Endometrium (tissue), 2 donors: ENCODE data around the gene SASS6.

Experiments used
- FAIRE-seq: peaks from 2 replicates; lab custom pipeline; 2012; peaks lifted over from hg19 to GRCh38; lab: Jason Lieb, UNC
- donor health status: control.
- donor health status: control.

Gene SASS6, protein sequence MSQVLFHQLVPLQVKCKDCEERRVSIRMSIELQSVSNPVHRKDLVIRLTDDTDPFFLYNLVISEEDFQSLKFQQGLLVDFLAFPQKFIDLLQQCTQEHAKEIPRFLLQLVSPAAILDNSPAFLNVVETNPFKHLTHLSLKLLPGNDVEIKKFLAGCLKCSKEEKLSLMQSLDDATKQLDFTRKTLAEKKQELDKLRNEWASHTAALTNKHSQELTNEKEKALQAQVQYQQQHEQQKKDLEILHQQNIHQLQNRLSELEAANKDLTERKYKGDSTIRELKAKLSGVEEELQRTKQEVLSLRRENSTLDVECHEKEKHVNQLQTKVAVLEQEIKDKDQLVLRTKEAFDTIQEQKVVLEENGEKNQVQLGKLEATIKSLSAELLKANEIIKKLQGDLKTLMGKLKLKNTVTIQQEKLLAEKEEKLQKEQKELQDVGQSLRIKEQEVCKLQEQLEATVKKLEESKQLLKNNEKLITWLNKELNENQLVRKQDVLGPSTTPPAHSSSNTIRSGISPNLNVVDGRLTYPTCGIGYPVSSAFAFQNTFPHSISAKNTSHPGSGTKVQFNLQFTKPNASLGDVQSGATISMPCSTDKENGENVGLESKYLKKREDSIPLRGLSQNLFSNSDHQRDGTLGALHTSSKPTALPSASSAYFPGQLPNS

DNA sequence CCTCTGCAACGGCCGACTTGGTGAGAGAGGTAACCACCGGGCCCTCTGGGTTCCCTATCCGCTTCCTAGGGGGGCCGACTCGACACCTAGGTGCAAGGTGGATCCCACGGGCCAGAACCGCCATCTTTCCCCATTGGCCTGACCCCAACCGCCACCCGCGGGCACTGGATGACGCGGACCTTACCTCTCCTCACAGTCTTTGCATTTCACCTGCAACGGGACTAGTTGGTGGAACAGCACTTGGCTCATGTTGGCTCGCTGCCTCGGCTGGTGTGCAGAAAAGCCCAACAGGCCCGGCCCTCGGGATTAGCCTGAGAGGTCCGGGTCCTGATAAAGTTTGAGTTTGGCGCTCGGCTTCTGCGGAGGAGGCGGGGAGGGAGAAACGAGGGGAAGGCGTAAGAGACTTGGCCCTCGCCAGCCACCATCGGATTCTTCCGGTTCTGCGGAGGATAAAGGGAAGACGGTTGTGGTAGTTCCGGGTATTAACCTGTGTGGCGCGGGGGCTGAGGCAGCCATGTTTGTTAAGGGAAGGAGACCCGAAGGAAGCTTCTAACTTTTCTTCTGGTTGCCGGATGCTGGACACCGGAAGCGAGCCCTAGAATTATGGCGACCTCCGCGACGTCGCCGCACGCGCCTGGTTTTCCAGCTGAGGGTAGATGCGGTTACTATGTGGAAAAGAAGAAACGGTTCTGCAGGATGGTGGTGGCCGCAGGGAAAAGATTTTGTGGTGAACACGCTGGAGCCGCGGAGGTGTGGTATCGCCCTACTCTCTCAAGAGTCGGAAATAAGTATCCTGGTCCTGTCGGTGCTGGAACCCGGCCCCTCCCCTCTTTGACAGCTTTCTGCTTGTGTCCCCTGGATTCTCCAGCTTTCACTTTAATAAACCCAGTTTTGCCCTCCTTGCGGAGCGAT lies at the start of gene SASS6, which contains the start of gene TRMT13:
Gene SASS6 (minus strand): TSS at position 365 of the 912 bp plus-strand sequence. CDS start 116 bp downstream, at position 249.
Gene TRMT13 (plus strand): TSS at position 598 of the 912 bp plus-strand sequence. CDS start 6 bp downstream, at position 604.
- peak; percentile 97 for FAIRE-seq

DNA sequence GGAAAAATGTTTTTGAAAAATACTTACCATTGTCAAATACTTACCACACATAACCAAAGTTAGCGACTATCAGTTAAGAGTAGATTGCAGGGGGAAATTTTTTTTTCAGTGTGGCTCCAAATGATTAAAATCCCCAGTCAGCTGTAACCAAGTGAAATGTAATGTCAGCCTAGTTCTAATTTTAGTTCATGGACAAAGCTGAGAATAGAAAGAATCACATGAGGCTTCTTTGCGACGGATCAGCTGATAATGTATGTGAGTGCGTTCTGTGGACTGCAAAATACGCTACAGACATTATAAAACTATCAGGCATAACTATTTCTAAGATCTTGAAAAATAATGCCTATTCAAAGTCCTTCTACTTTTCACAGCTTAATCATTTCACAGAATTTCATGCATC lies 45.4 kb upstream of the SASS6 start, which contains the start of gene LRRC39:
Gene LRRC39 (minus strand): TSS at position 166 of the 400 bp plus-strand sequence. CDS start 9,740 bp downstream, outside the sequence.
- no peak for FAIRE-seq

DNA sequence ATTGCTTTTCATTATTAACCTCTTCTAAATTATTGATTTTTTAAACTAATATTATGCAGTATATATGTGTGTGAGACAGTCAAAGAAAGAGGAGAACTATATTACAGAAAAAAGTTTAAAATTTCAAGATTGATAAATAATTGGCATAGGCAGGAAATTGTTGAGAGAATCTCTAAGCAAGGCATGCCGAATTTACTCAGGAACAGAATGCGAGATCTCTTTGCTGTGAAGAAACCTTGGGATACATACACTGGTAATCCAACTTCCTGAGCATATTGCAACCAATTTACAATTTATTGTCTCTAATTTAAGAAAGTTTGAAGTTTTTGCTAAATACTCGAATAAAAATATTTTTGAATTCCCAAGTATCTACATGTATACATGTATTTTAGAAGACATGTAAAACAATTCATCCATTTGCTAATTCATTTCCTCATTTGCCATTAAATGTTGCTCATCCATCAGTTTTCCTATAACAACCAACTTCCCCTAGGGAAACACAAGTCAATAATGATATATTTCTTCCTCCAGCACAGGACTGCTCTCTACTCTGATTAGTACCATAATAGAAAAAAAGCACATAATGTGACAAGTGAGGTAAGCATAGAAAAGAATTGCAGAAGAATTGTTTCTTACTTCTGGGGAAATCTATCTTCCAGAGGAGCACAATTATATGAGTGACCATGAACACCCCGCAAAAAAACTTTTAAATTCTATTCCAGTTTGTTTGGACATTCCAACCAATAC lies 44.7 kb upstream of the SASS6 start:
- FAIRE-seq = no peak

DNA sequence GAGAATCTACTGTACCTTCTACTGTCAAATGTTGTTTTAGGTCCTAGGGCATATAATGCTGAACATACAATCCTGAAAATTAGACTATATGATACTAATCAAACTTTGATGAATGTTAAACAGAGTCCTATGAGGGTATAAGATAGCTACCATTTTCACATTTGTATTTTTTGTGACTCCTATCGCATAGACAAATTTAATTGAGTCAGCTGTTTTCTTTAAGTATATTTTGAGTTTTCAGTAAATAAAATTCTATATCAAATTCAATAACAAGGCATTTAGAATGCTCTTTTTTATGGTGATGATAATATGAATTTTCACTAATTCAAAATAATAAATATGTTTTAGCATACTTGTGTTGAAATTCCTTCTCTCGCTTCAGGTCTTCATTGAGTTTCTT lies 35.3 kb upstream of the SASS6 start:
- FAIRE-seq = no peak

DNA sequence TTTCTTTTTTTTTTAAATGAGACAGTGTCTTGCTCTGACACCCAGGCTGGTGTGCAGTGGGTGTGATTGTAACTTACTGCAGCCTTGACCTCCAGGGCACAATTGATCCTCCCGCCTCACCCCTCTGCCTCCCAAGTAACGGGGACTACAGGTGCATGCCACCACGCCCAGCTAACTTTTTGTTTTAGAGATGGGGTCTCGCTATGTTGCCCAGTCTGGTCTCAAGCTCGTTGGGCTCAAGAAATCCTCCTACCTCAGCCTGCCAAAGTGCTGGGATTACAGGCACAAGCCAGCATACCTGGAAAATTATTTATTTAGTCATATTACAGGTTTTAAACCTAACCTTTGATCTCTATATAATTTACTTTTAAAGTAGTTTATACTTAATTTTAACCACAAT lies 32.0 kb upstream of the SASS6 start:
- FAIRE-seq = no peak

DNA sequence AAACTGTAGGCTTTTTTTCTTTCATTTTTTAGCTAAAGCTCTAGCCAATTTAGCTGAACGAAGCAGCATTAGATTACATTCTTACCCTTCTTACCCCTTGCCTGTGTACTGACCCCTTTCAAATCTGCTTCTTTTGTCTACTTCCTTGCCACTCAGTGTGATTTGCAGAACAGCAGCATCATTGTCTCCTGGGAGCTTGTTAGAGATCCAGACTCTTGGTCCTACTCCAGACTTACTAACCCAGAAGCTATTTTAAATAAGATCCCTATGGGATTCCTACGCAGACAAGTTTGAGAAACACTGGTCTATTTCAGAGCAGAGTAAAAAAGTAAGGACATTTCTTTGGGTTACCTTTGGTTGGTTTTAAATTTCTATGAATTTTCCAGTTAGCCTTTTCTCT lies 31.5 kb upstream of the SASS6 start:
- no peak for FAIRE-seq

DNA sequence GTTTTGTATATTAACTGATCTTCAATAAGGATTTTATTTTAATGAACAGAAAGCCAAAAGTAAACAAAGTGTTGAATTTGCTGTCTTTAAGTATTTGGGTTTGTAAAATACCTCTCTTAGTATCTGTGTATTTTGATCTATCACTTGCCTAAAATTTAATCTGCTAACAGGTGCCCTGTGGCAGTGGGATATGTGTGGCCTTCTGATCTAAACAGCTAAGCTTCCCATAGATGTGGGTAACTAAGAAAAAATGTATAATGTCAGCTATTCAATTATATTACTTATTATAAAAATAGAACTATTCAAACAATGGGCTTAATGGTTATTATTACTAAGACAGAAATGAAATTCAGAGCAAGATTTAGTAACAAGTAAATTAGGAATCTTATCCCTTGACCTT lies 30.2 kb upstream of the SASS6 start:
- FAIRE-seq = no peak

DNA sequence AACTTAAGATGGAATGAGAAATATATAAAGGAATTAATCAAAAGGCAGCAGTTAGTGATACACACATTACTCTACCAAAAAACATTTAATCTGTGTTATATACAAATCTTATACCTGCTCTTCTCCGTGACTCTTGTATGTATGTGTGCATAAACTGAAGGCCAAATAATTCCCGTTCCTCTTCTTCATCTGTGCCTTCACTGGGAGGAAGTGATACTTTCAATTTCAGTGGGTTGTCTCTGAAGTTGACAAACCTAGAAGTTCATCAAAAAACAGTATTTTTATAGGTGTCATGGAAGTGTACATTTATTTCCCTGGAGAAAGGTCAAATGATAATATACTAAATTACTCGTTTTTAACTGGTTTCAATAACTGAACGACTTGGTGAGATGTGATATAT lies 19.5 kb upstream of the SASS6 start:
- no peak for FAIRE-seq

DNA sequence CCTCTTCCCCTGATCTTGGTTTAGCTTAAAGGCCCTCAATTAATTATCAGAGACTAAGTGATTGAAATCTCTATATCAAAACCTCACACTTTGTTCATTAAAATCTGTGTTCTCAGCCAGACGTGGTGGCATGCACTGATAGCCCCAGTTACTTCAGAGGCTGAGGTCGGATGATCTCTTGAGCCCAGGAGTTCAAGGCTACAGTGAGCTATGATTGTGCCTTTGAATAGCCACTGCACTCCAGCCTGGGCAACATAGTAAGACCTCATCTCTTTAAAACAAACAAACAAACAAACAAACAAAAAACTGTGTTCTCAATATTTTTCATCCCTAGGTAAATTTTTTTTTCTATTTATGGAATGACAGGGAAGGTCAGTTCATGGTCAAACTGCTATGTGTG lies 18.9 kb upstream of the SASS6 start:
- no peak for FAIRE-seq

DNA sequence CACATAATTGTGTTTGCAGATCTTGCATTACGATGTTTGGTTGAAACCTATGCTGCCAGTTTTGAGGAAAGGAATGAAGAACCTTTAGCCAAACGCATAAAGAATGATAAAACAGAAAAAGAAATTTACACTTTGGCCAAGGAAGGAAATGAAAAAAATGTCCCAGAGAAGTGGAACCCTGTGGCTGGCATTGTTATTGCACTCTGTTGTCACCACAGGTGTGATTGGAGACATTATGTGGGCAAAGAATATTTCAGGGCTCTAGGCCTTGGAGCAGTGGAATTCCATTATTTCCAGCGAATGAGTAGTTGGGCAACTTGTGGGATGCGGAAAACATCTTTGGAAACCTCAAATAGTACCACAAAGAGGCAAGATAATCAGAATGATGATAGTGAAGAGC lies 15.1 kb upstream of the SASS6 start:
- FAIRE-seq = no peak

DNA sequence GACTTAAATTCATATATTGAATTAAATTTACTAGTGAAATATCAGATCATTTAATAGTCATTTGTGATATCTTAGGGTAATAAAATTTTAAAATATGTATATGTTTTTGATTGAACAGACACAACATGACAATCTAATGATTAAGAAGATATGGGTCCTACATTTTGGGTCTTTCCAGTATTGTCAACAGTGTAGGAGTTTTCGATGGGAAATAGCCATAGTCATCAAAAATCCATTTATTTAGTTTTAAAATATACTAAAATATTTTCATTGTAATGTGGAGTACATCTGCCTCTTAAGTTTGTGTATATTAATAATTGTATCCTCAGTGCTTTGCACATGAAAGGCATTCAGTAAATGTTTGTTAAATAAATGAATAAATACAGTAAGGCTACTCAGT lies 14.2 kb upstream of the SASS6 start:
- FAIRE-seq = no peak

DNA sequence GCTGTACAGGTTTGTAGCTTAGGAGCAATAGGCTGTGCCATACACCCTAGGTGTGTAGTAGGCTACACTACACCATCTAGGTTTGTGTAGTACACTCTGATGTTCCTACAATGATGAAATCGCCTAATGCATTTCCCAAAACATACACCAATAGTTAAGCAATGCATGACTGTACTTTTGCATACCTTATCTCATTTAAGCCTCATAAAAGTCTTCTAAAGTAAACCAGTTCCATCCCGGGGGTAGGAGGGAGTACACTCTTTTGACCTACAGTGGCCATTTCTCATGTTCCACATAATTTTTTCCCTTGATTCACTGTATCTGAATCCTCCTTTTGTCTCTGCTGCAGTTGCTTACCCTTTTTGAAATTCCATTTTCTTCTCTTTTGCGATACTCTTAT lies 12.4 kb upstream of the SASS6 start:
- no peak for FAIRE-seq

DNA sequence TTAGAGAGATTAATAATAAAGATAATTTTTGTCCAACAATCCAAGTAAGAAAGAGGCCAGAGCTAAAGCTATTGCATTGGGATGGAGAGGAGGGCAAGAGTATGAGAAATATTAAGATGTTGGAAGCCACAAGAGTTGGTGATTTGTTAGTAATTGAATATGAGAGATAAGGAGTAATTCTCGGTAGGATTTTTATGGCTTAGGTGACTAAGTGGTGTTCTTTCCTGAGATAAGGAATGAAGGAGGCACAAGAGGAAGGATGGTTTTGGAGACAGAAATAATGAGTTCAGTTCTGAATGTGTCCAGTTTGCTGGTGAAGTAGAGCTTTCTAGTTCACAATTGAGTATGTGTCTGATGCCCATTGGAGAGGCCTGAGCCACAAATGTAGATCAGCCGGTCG lies 9.6 kb upstream of the SASS6 start:
- FAIRE-seq = no peak

DNA sequence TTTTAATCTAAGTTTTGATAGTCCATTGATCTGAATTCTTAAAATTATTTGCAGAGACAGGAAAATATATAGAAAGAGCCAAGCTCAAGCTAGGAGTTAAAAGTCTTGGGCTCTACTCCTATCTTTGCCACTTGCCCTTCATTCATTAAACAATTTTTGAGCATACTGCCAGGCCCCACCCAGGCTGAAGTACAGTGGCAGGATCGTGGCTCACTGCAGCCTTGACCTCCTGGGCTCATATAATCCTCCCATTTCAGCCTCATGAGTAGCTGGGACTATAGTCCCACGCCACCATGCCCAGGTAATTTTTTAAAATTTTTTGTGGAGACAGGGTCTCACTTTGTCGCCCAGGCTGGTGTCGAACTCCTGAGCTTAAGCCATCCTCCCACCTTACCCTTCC lies 8.5 kb upstream of the SASS6 start:
- no peak for FAIRE-seq

DNA sequence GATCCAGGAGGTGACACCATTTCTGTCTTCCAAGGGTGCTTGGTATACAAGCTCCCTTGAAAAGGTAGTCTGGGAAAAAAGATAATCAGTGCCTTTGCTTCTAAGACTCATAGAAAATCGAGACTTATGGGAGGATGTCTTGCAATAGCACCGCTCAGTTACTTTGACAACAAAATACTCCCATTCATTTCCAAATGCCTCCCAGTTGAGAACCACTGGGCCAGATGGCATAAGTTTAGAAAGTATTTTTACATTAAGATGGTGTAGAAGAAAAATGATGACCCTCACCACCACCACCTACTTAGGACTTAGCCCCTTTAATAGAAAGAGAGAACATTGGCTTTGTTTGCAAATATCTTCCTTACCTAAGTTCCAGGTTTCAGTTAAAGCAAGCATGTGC lies 4.9 kb upstream of the SASS6 start:
- no peak for FAIRE-seq

DNA sequence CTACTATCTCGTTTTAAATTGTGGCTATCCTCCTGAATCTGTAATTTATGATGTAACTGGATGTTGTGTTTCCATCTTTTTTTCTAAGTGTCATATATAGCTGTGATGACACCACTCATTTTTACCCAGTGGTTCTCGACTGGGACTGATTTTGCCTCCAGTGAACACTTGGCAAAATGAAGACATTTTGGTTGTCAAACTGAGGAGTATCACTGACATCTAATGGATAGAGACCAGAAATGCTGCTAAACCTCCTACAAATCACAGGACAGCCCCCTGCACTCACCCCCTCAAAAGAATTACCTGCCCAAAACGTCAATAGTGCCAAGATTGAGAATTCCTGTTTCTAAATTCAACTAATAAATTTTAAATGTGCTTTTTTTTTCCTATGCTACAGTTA lies 2.1 kb upstream of the SASS6 start:
- no peak for FAIRE-seq

DNA sequence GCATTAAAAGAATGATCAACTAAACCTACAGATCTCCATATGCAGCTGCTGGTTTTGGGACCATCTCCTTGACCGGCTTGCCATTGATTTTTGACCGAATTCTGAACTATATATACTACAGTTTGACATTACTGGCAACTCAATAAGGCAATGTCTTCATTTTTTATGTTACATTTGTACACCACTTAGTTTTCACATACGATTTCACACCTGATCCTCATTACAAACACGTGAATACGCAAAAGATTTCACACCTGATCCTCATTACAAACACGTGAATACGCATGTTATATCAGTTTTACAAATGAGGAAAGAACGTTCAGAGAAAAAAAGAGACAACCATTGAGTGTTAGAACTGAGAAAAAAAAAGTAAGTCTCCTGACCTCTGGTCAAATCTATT lies 1.1 kb downstream of the SASS6 start:
- FAIRE-seq = no peak

DNA sequence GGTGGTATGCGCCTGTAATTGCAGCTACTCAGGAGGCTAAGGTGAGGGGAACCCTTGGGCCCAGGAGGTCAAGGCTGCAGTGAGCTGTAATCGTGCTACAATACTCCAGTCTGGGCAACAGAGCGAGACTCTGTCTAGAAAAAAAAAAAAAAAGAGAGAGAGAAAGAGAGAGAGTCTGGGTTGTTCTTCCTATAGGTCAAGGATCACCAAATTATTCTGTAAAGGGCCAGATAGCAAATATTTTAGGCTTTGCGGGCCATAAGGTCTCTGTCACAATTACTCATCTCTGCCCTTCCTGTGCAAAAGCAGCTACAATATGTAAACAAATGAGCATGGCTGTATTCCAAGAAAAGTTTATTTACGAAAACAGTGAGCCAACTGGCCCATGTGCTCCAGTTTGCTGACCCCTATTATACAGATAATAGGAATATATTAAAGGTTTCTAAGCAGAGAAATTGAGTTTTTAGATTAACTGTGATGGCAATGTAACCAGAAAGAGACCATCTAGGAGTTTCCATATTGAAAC lies 2.1 kb downstream of the SASS6 start:
- FAIRE-seq = no peak

DNA sequence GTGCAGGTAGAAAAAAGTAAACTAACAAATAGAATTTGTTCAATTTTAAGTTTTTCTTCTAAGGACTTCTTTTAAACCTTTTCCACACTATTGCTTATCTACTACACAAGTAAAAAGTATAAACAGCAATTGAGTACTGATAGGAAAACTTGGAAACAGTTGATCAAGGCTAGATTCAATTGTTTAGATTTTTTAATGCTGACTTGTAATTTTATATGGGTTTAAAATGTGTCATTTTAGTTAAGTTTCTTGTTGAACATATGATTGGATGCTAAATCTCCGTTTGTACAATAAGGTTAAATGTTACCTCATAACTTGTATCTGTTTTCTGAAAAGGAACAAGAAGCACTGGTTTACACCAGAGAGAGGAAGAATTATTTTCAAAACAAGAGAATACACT lies 5.5 kb downstream of the SASS6 start:
- FAIRE-seq = no peak

DNA sequence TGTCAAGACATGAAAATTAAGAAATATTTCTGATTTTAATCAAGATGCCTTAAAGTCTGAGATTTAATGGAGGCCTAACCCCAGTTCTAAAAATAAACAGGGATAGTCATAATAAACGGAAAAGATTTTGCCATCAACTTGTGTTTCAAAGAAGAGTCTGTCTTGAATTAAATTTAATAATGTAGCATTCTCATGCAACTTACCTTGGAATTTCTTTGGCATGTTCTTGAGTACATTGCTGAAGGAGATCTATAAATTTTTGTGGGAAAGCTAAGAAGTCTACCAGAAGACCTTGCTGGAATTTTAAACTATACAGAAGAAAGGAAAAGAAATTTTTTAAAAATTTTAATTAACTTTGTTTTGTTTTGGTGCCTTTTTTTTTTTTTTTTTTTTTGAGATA lies 10.6 kb downstream of the SASS6 start:
- no peak for FAIRE-seq

DNA sequence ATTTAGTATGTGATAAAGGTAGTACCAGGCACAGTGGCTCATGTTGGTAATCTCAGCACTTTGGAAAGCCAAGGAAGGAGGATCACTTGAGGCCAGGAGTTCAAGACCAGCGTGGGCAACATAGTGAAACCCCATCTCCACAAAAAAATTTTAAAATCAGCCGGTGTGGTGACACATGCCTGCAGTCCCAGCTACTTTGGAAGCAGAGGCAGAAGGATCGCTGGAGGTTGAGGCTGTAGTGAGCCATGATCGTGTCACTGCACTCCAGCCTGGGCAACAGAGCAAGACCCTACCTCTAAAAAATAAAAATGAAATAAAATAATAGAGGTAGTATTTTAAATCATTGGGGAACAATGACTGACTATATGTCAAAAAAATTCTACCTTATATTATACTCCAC lies 17.2 kb downstream of the SASS6 start:
- FAIRE-seq = no peak
